Lung (tissue), 12 donors: ENCODE measurements around the gene PTPRN2. TPM values are rescaled to one million over a fixed set of nuclear protein-coding genes. Genes with fewer than 3 reads are reported as not detected.
A peak's percentile ranks its signal among the peaks of the same experiment; 100 is the strongest.

ENCODE experiments used
- ATAC-seq: fragments of 200-7000 bp; cut with Tn5 transposase; one replicate; pipeline ENCODE4 v1.9.1; 2020; ENCODE audit warnings: moderate number of reproducible peaks; ENCODE audit not compliant: insufficient read depth, low FRiP score
- DNase-seq, 3 donors: peaks; one replicate each; pipeline ENCODE4 v3.0.0-alpha.2; 2013 to 2017
- H3K27ac ChIP-seq, 2 donors: one replicate each; pipeline ENCODE4 v1.5.1; 2013; ENCODE audit warnings: mild to moderate bottlenecking in 2 of 2, moderate library complexity in 2 of 2, control low read depth in 1 of 2, inconsistent platforms in 1 of 2, low read depth in 1 of 2, low read length in 1 of 2
- H3K27me3 ChIP-seq, 3 donors: one replicate each; pipeline ENCODE4 v1.5.1; 2013; ENCODE audit warnings: low read length in 2 of 3; ENCODE audit not compliant: control insufficient read depth in 3 of 3, insufficient read depth in 3 of 3
- H3K36me3 ChIP-seq, 4 donors: one replicate each; pipeline ENCODE4 v1.5.1; 2013; ENCODE audit warnings: low read length in 4 of 4, mild to moderate bottlenecking in 1 of 4, moderate library complexity in 1 of 4; ENCODE audit not compliant: control insufficient read depth in 4 of 4, insufficient read depth in 4 of 4
- H3K4me1 ChIP-seq, 5 donors: one replicate each; pipeline ENCODE4 v1.5.1; 2013; ENCODE audit warnings: low read length in 5 of 5, mild to moderate bottlenecking in 2 of 5, moderate library complexity in 1 of 5; ENCODE audit not compliant: control insufficient read depth in 5 of 5, insufficient read depth in 5 of 5
- H3K4me3 ChIP-seq: one replicate; pipeline ENCODE4 v1.5.1; 2013; ENCODE audit warnings: mild to moderate bottlenecking, control low read depth, moderate library complexity
- H3K9ac ChIP-seq, 2 donors: one replicate each; pipeline ENCODE4 v1.5.1; 2013; ENCODE audit warnings: low read length in 2 of 2, control low read depth in 1 of 2; ENCODE audit not compliant: insufficient read depth in 1 of 2
- H3K9me3 ChIP-seq, 4 donors: one replicate each; pipeline ENCODE4 v1.5.1; 2013; ENCODE audit warnings: low read length in 3 of 4, mild to moderate bottlenecking in 1 of 4, moderate library complexity in 1 of 4; ENCODE audit not compliant: control insufficient read depth in 4 of 4, insufficient read depth in 3 of 4
- WGBS, 2 donors: extraction: QIAGEN DNeasy Blood & Tissue Kit; methylation state at CpG; one replicate each; pipeline ENCODE4 v1.1.7; 2013; 5-methylcytosine and 5-hydroxymethylcytosine counted together
- polyA plus RNA-seq, 2 donors: library from polyadenylated mRNA; stranded (reverse); fragments of 200-250 nt; gene quantifications; one replicate each; pipeline ENCODE4 v1.2.1, GENCODE V29; 2013
- total RNA-seq, 2 donors: library from RNA; depleted of rRNA in 1 of 2; stranded (reverse); fragments of >200 nt in 1 of 2; gene quantifications; one replicate each; pipeline ENCODE4 v1.2.1, GENCODE V29; 2014 to 2021
- TF ChIP-seq, protein P1 (sequence below): IDR thresholded peaks from 2 replicates; pipeline ENCODE4 v1.5.1; 2012; ENCODE audit warnings: mild to moderate bottlenecking; ENCODE audit errors: control extremely low read depth, extremely low read depth
- donor health status: control.
- donor health status: control.
- donor health status: Bipolar disorder and iron deficiency.
- donor health status: healthy.
- donor health status: DM: yes; HTN: yes; CAD: no.

The PTPRN2 gene
- total and polyA plus RNA-seq, 4 donors: 2.1 to 7.4 (median 4.4) TPM

DNA sequence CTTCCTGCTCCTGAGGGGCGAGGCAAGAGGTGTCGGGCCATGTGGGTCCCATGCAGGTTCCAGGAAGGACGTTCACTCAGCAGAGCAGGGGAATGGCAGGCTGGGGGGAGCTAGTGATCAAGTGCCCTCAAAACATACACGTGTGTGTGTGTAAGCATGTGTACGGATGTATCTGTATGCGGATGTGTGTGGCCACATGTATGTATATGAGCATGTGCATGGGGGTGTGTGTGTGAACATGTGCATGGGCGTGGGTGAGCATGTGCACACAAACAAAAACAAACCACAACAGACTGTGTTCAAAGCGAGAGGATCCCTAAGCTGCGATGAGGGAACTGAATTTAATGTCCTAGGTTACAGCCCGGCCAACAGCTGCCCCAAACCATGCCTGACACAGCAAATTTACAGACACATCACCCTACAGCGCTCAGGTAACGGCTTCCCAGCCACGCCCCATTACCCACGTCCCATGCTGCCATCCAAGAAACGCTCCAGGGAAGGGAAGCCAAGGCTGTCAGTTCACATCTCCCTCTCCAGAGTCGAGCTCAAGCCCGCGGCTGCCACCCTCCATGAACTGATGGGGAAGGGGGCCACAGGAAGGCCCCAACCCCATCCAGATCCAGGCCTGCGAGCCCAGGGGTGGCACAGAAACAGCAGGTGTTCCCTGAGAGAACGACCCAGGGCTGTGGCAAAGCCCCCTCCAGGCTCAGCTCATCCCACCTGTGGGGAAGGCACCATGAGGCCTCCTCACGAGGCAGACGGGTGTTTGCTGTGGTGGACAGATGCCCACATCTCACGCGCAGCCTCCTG is 56.6 kb downstream of the PTPRN2 start:
- Histone ChIP-seq H3K9ac (no peak overlapping the region), H3K4me3 (no peak overlapping the region), H3K9me3 (peaks cover 0 to 5% (median 0%) of the 10 kb centered on the region in 4 donors), H3K27ac (no peak overlapping the region), H3K4me1 (peaks cover 0 to 47% (median 22%) of the 10 kb centered on the region in 5 donors), H3K36me3 (no peaks in the 10 kb centered on the region), H3K27me3 (no peaks in the 10 kb centered on the region)
- WGBS, 2 donors: 84 to 90% methylated on average over 24 of the region's 24 CpGs
- ATAC-seq (no peak), DNase-seq (no peak)
- TF ChIP-seq, protein P1, sequence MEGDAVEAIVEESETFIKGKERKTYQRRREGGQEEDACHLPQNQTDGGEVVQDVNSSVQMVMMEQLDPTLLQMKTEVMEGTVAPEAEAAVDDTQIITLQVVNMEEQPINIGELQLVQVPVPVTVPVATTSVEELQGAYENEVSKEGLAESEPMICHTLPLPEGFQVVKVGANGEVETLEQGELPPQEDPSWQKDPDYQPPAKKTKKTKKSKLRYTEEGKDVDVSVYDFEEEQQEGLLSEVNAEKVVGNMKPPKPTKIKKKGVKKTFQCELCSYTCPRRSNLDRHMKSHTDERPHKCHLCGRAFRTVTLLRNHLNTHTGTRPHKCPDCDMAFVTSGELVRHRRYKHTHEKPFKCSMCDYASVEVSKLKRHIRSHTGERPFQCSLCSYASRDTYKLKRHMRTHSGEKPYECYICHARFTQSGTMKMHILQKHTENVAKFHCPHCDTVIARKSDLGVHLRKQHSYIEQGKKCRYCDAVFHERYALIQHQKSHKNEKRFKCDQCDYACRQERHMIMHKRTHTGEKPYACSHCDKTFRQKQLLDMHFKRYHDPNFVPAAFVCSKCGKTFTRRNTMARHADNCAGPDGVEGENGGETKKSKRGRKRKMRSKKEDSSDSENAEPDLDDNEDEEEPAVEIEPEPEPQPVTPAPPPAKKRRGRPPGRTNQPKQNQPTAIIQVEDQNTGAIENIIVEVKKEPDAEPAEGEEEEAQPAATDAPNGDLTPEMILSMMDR: no peak

DNA sequence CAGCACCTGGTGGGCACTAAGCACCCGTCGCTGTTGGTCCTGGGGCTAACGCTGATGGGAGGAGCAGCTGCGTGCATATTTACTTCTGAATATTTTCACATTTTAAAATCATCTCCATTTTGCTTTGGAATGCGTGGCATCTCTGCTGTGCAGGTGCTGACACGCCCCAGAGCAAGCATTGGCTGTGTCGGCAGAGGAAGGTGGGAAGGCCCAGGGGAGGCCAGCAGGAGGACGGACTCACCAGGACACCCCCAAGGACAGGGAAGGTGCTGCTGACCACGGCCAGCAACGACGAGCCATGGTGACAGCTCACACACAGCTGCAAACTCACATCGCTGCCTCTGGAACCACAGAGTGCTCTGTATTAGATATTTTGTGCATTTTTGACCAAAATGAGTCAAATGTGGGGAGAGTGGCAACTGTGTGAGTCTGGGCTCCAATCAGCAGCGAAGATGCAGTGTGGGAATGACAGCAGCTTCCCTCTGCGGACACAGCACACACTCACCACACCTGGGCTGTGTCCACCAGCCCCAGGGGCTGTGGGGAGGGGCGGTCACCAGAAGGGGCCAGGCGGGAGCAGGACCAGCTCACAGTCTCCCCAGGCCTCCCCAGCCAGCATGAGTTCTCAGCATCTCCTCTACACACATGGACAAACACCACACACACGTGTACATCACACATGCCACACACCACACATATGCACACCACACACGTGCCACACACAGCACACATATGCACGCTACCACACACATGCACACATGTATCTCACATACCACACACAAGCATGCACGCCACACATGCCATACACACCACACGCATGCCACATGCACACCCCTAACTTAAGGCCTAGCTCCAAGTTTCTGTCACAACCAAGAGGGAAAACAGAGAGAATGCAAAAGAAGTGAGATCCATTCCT is 58.2 kb downstream of the PTPRN2 start:
- Histone ChIP-seq H3K27me3 (no peaks in the 10 kb centered on the region), H3K4me1 (peaks cover 0 to 34% (median 11%) of the 10 kb centered on the region in 5 donors), H3K4me3 (no peak overlapping the region), H3K27ac (no peak overlapping the region), H3K9me3 (peaks cover 0 to 4% (median 0%) of the 10 kb centered on the region in 4 donors), H3K9ac (no peak overlapping the region), H3K36me3 (no peaks in the 10 kb centered on the region)
- TF ChIP-seq, protein P1: no peak
- DNase-seq: no peak
- no peak for ATAC-seq
- WGBS, 2 donors: 75 to 80% methylated on average over 21 of the region's 21 CpGs

DNA sequence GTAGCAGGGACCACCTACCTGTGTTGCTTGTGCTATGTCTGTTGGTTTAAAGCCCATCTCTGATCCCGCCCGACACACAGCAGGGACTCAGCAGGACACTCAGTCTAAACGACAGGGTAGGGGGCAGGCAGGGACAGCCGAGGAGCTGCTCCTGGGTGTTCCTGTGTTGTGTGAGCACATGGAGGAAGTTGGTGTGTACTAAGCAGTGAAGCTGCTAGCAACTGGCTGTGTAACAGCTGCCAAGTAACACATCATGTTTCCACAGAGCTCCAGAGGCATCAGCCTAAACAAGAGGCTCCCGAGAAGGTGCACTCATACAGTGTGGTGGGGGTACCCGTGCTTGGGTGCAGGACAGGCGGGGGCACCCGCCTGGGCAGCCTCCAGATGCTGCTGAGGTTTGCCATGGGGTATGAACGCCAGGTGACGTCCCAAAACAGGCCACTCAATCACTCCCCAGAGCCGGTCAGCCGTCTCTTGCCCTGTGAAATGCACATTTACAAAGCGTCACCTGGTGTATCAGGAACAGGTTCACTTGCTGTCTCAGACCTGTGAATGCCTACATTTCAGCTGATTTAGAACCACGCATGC is 59.6 kb downstream of the PTPRN2 start:
- ATAC-seq: peak; percentile 32
- no peak overlapping the region for H3K4me3 ChIP-seq
- H3K36me3 ChIP-seq: no peaks in the 10 kb centered on the region
- peaks cover 0 to 2% (median 0%) of the 10 kb centered on the region in 4 donors for H3K9me3 ChIP-seq
- 69 to 73% methylated on average over 14 of the region's 14 CpGs for WGBS, 2 donors
- no peak overlapping the region for H3K27ac ChIP-seq
- DNase-seq: peak; percentile 59 to 87 (median 68)
- TF ChIP-seq, protein P1: no peak
- no peaks in the 10 kb centered on the region for H3K27me3 ChIP-seq
- H3K4me1 ChIP-seq: peaks cover 0 to 20% (median 10%) of the 10 kb centered on the region in 5 donors
- H3K9ac ChIP-seq: no peak overlapping the region
